Neuronal stem cell (in vitro differentiated cells): ENCODE measurements around the gene FOXP1.

Experiments used
- DNase-seq: peaks from one replicate; pipeline ENCODE4 v3.0.0-alpha.2; 2013; ENCODE audit warnings: low spot score
- H2AFZ ChIP-seq: one replicate; pipeline ENCODE4 v1.6.1; 2013; ENCODE audit warnings: mild to moderate bottlenecking, low read length, inconsistent platforms
- H2AK5ac ChIP-seq: 2 replicates; pipeline ENCODE4 v1.6.1; 2013; ENCODE audit warnings: low read depth, mild to moderate bottlenecking, inconsistent platforms, low read length, moderate library complexity, mixed read lengths
- H2BK120ac ChIP-seq: 2 replicates; pipeline ENCODE4 v1.6.1; 2013; ENCODE audit warnings: low read depth, mild to moderate bottlenecking, inconsistent platforms, low read length, moderate library complexity, mixed read lengths
- H2BK12ac ChIP-seq: one replicate; pipeline ENCODE4 v1.6.1; 2013; ENCODE audit warnings: low read length, inconsistent platforms
- H2BK15ac ChIP-seq: 2 replicates; pipeline ENCODE4 v1.6.1; 2013; ENCODE audit warnings: mild to moderate bottlenecking, low read length, inconsistent platforms, mixed read lengths
- H2BK5ac ChIP-seq: one replicate; pipeline ENCODE4 v1.6.1; 2013; ENCODE audit warnings: inconsistent platforms, mild to moderate bottlenecking, low read length, moderate library complexity
- H3K14ac ChIP-seq: one replicate; pipeline ENCODE4 v1.6.1; 2013; ENCODE audit warnings: low read length, inconsistent platforms
- H3K18ac ChIP-seq: 2 replicates; pipeline ENCODE4 v1.6.1; 2013; ENCODE audit warnings: low read length, inconsistent platforms
- H3K23ac ChIP-seq: 2 replicates; pipeline ENCODE4 v1.6.1; 2013; ENCODE audit warnings: low read depth, mild to moderate bottlenecking, mixed read lengths, low read length, inconsistent platforms; ENCODE audit not compliant: poor library complexity
- H3K27ac ChIP-seq: replicated peaks from 3 replicates; pipeline ENCODE4 v1.5.1; 2013; ENCODE audit warnings: low read length, inconsistent platforms
- H3K27me3 ChIP-seq, 3 experiments: 2 replicates each; pipeline ENCODE4 v1.6.1; 2013; ENCODE audit warnings: low read length in 3 of 3, mild to moderate bottlenecking in 2 of 3, inconsistent platforms in 1 of 3, low read depth in 1 of 3, mixed read lengths in 1 of 3, moderate library complexity in 1 of 3; ENCODE audit not compliant: control insufficient read depth in 3 of 3, insufficient read depth in 3 of 3
- H3K36me3 ChIP-seq, 2 donors: replicated peaks in 1 of 2; 2 replicates each; pipeline ENCODE4 v1.6.1; 2013; ENCODE audit warnings: low read length in 2 of 2; ENCODE audit not compliant: control insufficient read depth in 2 of 2, insufficient read depth in 2 of 2
- H3K4ac ChIP-seq: 2 replicates; pipeline ENCODE4 v1.6.1; 2013; ENCODE audit warnings: inconsistent platforms, mild to moderate bottlenecking, low read length, moderate library complexity
- H3K4me1 ChIP-seq, 2 donors: 1 replicate in 1 of 2; 2 replicates in 1 of 2; pipeline ENCODE4 v1.6.1; 2013; ENCODE audit warnings: low read length in 2 of 2, low read depth in 1 of 2; ENCODE audit not compliant: control insufficient read depth in 2 of 2, insufficient read depth in 1 of 2
- H3K4me2 ChIP-seq: one replicate; pipeline ENCODE4 v1.6.1; 2013; ENCODE audit warnings: mild to moderate bottlenecking, low read length, inconsistent platforms; ENCODE audit not compliant: insufficient read depth, poor library complexity, severe bottlenecking
- H3K4me3 ChIP-seq, 2 donors: 2 replicates each; pipeline ENCODE4 v1.5.1; 2013; ENCODE audit warnings: low read length in 2 of 2, mild to moderate bottlenecking in 2 of 2, inconsistent platforms in 1 of 2, moderate library complexity in 1 of 2
- H3K79me1 ChIP-seq: one replicate; pipeline ENCODE4 v1.6.1; 2013; ENCODE audit warnings: low read depth, mild to moderate bottlenecking, inconsistent platforms, low read length, moderate library complexity
- H3K9ac ChIP-seq: one replicate; pipeline ENCODE4 v1.6.1; 2013; ENCODE audit warnings: mild to moderate bottlenecking, low read depth, low read length, inconsistent platforms; ENCODE audit not compliant: poor library complexity
- H3K9me3 ChIP-seq, 2 donors: replicated peaks in 1 of 2; 2 replicates each; pipeline versions ENCODE3 to v1.6.1; 2013; ENCODE audit warnings: low read length in 2 of 2, mild to moderate bottlenecking in 2 of 2, inconsistent platforms in 1 of 2, low read depth in 1 of 2, mixed read lengths in 1 of 2, moderate library complexity in 1 of 2; ENCODE audit not compliant: control insufficient read depth in 2 of 2, insufficient read depth in 1 of 2
- H4K8ac ChIP-seq: one replicate; pipeline ENCODE4 v1.6.1; 2013; ENCODE audit warnings: low read depth, mild to moderate bottlenecking, inconsistent platforms, low read length, moderate library complexity
- H4K91ac ChIP-seq: one replicate; pipeline ENCODE4 v1.6.1; 2013; ENCODE audit warnings: low read length, low read depth, mild to moderate bottlenecking, inconsistent platforms; ENCODE audit not compliant: poor library complexity
- WGBS, 2 donors: extraction: QIAGEN DNeasy Blood & Tissue Kit; methylation state at CpG; one replicate each; pipeline ENCODE4 v1.1.7; 2013; ENCODE audit warnings: missing lambda C conversion rate in 2 of 2, mixed read lengths in 1 of 2; ENCODE audit not compliant: insufficient read length in 2 of 2, insufficient replicate concordance in 1 of 2; ENCODE audit errors: extremely low coverage in 2 of 2; 5-methylcytosine and 5-hydroxymethylcytosine counted together

FOXP1 gene

GRCh38 chr3:71374582-71374981 lies 208.9 kb downstream of the FOXP1 start:
- Histone ChIP-seq H2AFZ (no peak overlapping the region), H3K4me2 (no peak overlapping the region), H2BK120ac (no peak overlapping the region), H2AK5ac (no peak overlapping the region), H4K91ac (no peak overlapping the region), H3K27ac (no peak overlapping the region), H2BK5ac (no peak overlapping the region), H3K9ac (no peak overlapping the region), H2BK12ac (no peak overlapping the region), H3K14ac (no peak overlapping the region), H3K4me1 (peaks cover 6 to 8% of the 10 kb centered on the region in 2 donors), H3K79me1 (no peaks in the 10 kb centered on the region), H2BK15ac (no peak overlapping the region), H3K4me3 (no peak overlapping the region), H3K27me3 (no peaks in the 10 kb centered on the region), H3K18ac (no peak overlapping the region), H4K8ac (no peak overlapping the region), H3K36me3 (no peaks in the 10 kb centered on the region), H3K4ac (no peak overlapping the region), H3K9me3 (no peaks in the 10 kb centered on the region), H3K23ac (no peak overlapping the region)
- no peak for DNase-seq

GRCh38 chr3:71372911-71373637 lies 210.5 kb downstream of the FOXP1 start:
- Histone ChIP-seq H3K4ac (no peak overlapping the region), H3K14ac (no peak overlapping the region), H3K4me3 (no peak overlapping the region)

GRCh38 chr3:71372241-71372768 lies 211.2 kb downstream of the FOXP1 start:
- H2BK120ac ChIP-seq = no peak overlapping the region
- H3K4me2 ChIP-seq = no peak overlapping the region
- H3K4me3 ChIP-seq = no peak overlapping the region
- H2BK12ac ChIP-seq = no peak overlapping the region
- no peak overlapping the region for H3K9ac ChIP-seq
- no peak overlapping the region for H3K14ac ChIP-seq
- H3K36me3 ChIP-seq = no peaks in the 10 kb centered on the region
- H3K27me3 ChIP-seq = no peaks in the 10 kb centered on the region
- H3K9me3 ChIP-seq = no peaks in the 10 kb centered on the region
- H3K18ac ChIP-seq = no peak overlapping the region
- H3K4ac ChIP-seq = no peak overlapping the region
- no peak overlapping the region for H4K91ac ChIP-seq
- H2BK15ac ChIP-seq = no peak overlapping the region
- no peak overlapping the region for H3K23ac ChIP-seq
- no peak for DNase-seq
- no peak overlapping the region for H2BK5ac ChIP-seq
- H3K27ac ChIP-seq = no peak overlapping the region
- peaks cover 4 to 9% of the 10 kb centered on the region in 2 donors for H3K4me1 ChIP-seq
- no CpG with 5 or more reads among the region's 11 CpGs for WGBS, 2 donors
- H2AK5ac ChIP-seq = no peak overlapping the region
- no peak overlapping the region for H4K8ac ChIP-seq
- no peaks in the 10 kb centered on the region for H3K79me1 ChIP-seq
- no peak overlapping the region for H2AFZ ChIP-seq

More at GRCh38 chr3:71372911-71373637, 210.5 kb downstream of the FOXP1 start:
- Histone ChIP-seq H3K4me1 (peaks cover 4 to 8% of the 10 kb centered on the region in 2 donors), H2BK15ac (no peak overlapping the region), H2BK12ac (no peak overlapping the region), H3K27ac (no peak overlapping the region), H4K8ac (no peak overlapping the region), H3K9ac (no peak overlapping the region), H3K18ac (no peak overlapping the region), H2AK5ac (no peak overlapping the region), H3K36me3 (no peaks in the 10 kb centered on the region), H2BK120ac (no peak overlapping the region), H4K91ac (no peak overlapping the region), H3K9me3 (no peaks in the 10 kb centered on the region), H3K23ac (no peak overlapping the region), H3K27me3 (no peaks in the 10 kb centered on the region), H3K4me2 (no peak overlapping the region), H3K79me1 (no peaks in the 10 kb centered on the region), H2AFZ (no peak overlapping the region), H2BK5ac (no peak overlapping the region)
- no CpG with 5 or more reads among the region's 6 CpGs for WGBS, 2 donors
- no peak for DNase-seq

- no peak overlapping the region for H3K23ac ChIP-seq
- H3K14ac ChIP-seq = no peak overlapping the region
- no peak overlapping the region for H3K4ac ChIP-seq
- H3K4me2 ChIP-seq = no peak overlapping the region
- H2BK120ac ChIP-seq = no peak overlapping the region
- H2BK15ac ChIP-seq = no peak overlapping the region
- no peak overlapping the region for H3K27ac ChIP-seq
- H3K79me1 ChIP-seq = no peaks in the 10 kb centered on the region
- DNase-seq = no peak
- H4K8ac ChIP-seq = no peak overlapping the region
- H3K18ac ChIP-seq = no peak overlapping the region
- H3K36me3 ChIP-seq = no peaks in the 10 kb centered on the region
- peaks cover 8 to 18% of the 10 kb centered on the region in 2 donors for H3K4me1 ChIP-seq
- H3K4me3 ChIP-seq = no peak overlapping the region
- no peaks in the 10 kb centered on the region for H3K9me3 ChIP-seq
- no CpG with 5 or more reads among the region's 6 CpGs for WGBS, 2 donors
- H3K9ac ChIP-seq = no peak overlapping the region
- H3K27me3 ChIP-seq = no peaks in the 10 kb centered on the region
- H2AFZ ChIP-seq = no peak overlapping the region
- H2AK5ac ChIP-seq = no peak overlapping the region
- H2BK5ac ChIP-seq = no peak overlapping the region
- no peak overlapping the region for H2BK12ac ChIP-seq
- no peak overlapping the region for H4K91ac ChIP-seq
These were observed 212.2 kb downstream of the FOXP1 start for GRCh38 chr3:71371282-71371681.
